ENCODE measurements around the gene MORN5.

DNA sequence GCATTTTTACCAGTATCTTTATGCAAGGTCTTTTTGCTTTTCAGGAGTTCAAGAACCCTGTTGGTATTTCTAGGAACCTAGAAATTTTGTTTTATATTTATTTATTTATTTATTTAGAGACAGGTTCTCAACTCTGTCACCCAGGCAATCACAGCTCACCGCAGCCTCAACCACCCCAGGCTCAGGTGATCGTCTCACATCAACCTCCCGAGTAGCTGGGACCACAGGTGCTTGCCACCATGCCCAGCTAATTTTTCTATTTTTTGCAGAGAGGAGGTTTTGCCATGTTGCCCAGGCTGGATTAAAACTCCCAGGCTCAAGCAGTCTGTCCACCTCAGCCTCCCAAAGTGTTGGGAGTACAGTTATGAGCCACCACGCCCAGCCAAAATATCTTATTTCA, 36.2 kb downstream of the MORN5 start:
- TF ChIP-seq EZH2 (IDR thresholded peaks at IDR 0.05; ENCODE audit: insufficient read depth, poor library complexity, severe bottlenecking) (no peak), EZH2phosphoT487 (IDR thresholded peaks at IDR 0.05; ENCODE audit: insufficient read depth, low read depth) (no peak)

All from GM23248 (cell line).